ENCODE data around the gene ARL8B. TPM values are rescaled to one million over a fixed set of nuclear protein-coding genes. Genes with fewer than 3 reads are reported as not detected.
A peak's percentile ranks its signal among the peaks of the same experiment; 100 is the strongest.

Gene ARL8B
- total and polyA plus RNA-seq, 3 experiments from 2014 or later, result 48.0 to 66.9 (median 64.5) TPM

GRCh38 chr3:5197470-5198312 lies 75.6 kb downstream of the ARL8B start:
- peak in 4 of 5 donors; percentile 11 to 65 (median 64) for DNase-seq
- peaks cover 30% of the 10 kb centered on the region for H3K36me3 ChIP-seq (ENCODE audit: insufficient read depth, low read length)
- H3K9me3 Mint-ChIP-seq, result no peaks in the 10 kb centered on the region
- H3K4me3 Mint-ChIP-seq, result peak overlapping the region; percentile 53 to 80 (median 77)
- no peaks in the 10 kb centered on the region for H3K9me3 ChIP-seq (ENCODE audit: low read length)
- peak overlapping the region; percentile 14 for H3K4me3 ChIP-seq (ENCODE audit: low read length)
- H3K27me3 Mint-ChIP-seq, result no peaks in the 10 kb centered on the region
- H3K4me1 ChIP-seq (ENCODE audit: insufficient read depth, low read length), result peaks cover 74% of the 10 kb centered on the region
- POLR2A ChIA-PET, result interaction anchor here (0.6 to 3.9 kb wide), 3 partner anchors 9 to 175 kb away, joined by 4 to 62 read pairs (median 5); partner anchors contain the start of gene EDEM1
- H3K4me1 Mint-ChIP-seq, result peaks cover 69 to 88% (median 85%) of the 10 kb centered on the region in 3 donors
- no peaks in the 10 kb centered on the region for H3K27me3 ChIP-seq (ENCODE audit: insufficient read depth, low read length, poor library complexity, severe bottlenecking)
- H3K36me3 Mint-ChIP-seq, result peaks cover 4 to 64% (median 28%) of the 10 kb centered on the region in 3 donors
- CTCF ChIA-PET, result interaction anchor here (0.6 to 3.8 kb wide), 6 partner anchors 9 to 74 kb away, joined by 3 to 18 read pairs (median 6); partner anchors contain the start of gene ARL8B
- peak overlapping the region; percentile 81 to 99 (median 92) for H3K27ac Mint-ChIP-seq
- peak overlapping the region; percentile 12 for H3K27ac ChIP-seq (ENCODE audit: low read depth, low read length)

- Histone ChIP-seq H3K4me3 (ENCODE audit: low read length) (no peak overlapping the region), H3K9me3 (ENCODE audit: low read length) (no peaks in the 10 kb centered on the region), H3K27me3 (ENCODE audit: insufficient read depth, low read length, poor library complexity, severe bottlenecking) (no peaks in the 10 kb centered on the region), H3K27ac (ENCODE audit: low read depth, low read length) (peak overlapping the region; percentile 12), H3K36me3 (ENCODE audit: insufficient read depth, low read length) (peaks cover 36% of the 10 kb centered on the region), H3K4me1 (ENCODE audit: insufficient read depth, low read length) (peaks cover 68% of the 10 kb centered on the region)
- Mint-ChIP-seq H3K4me3 (peak overlapping the region in 6 of 7 donors; percentile 15 to 77 (median 57)), H3K36me3 (peaks cover 4 to 65% (median 29%) of the 10 kb centered on the region in 3 donors), H3K9me3 (no peaks in the 10 kb centered on the region), H3K4me1 (peaks cover 64 to 83% (median 79%) of the 10 kb centered on the region in 3 donors), H3K27ac (peak overlapping the region; percentile 81 to 99 (median 92)), H3K27me3 (no peaks in the 10 kb centered on the region)
- CTCF ChIA-PET, result interaction anchor here (3.8 kb wide), 1 partner anchor 74 kb away, joined by 13 read pairs; the partner anchor contains the start of gene ARL8B
- DNase-seq, result no peak
- POLR2A ChIA-PET, result interaction anchor here (3.9 kb wide), 1 partner anchor 10 kb away, joined by 62 read pairs; the partner anchor contains the start of gene EDEM1
Observed at GRCh38 chr3:5198313-5198677, 76.2 kb downstream of the ARL8B start.

GRCh38 chr3:5198986-5199731 lies 77.1 kb downstream of the ARL8B start:
- ChIA-PET CTCF (interaction anchor here (3.8 kb wide), 1 partner anchor 75 kb away, joined by 13 read pairs; the partner anchor contains the start of gene ARL8B), POLR2A (interaction anchor here (0.7 to 3.9 kb wide), 2 partner anchors 11 to 680 kb away, joined by 3 to 62 read pairs; partner anchors contain the start of gene EDEM1)
- Mint-ChIP-seq H3K4me1 (peaks cover 59 to 77% (median 73%) of the 10 kb centered on the region in 3 donors), H3K36me3 (peaks cover 4 to 67% (median 30%) of the 10 kb centered on the region in 3 donors), H3K4me3 (peak overlapping the region in 4 of 7 donors; percentile 16 to 45 (median 34)), H3K27me3 (no peaks in the 10 kb centered on the region), H3K9me3 (no peaks in the 10 kb centered on the region), H3K27ac (peak overlapping the region in 7 of 8 donors; percentile 86 to 99 (median 92))
- peak overlapping the region; percentile 22 for H3K27ac ChIP-seq (ENCODE audit: low read depth, low read length)
- peaks cover 64% of the 10 kb centered on the region for H3K4me1 ChIP-seq (ENCODE audit: insufficient read depth, low read length)
- DNase-seq, result no peak
- H3K4me3 ChIP-seq (ENCODE audit: low read length), result no peak overlapping the region
- H3K27me3 ChIP-seq (ENCODE audit: insufficient read depth, low read length, poor library complexity, severe bottlenecking), result no peaks in the 10 kb centered on the region
- H3K9me3 ChIP-seq (ENCODE audit: low read length), result no peaks in the 10 kb centered on the region
- H3K36me3 ChIP-seq (ENCODE audit: insufficient read depth, low read length), result peaks cover 37% of the 10 kb centered on the region

- CTCF ChIA-PET, result no interaction called here
- Mint-ChIP-seq H3K27ac (peak overlapping the region in 5 of 8 donors; percentile 22 to 73 (median 64)), H3K4me3 (no peak overlapping the region), H3K27me3 (no peaks in the 10 kb centered on the region), H3K4me1 (peaks cover 39 to 57% (median 49%) of the 10 kb centered on the region in 3 donors), H3K9me3 (no peaks in the 10 kb centered on the region), H3K36me3 (peaks cover 4 to 82% (median 37%) of the 10 kb centered on the region in 3 donors)
- Histone ChIP-seq H3K4me1 (ENCODE audit: insufficient read depth, low read length) (peaks cover 40% of the 10 kb centered on the region), H3K27me3 (ENCODE audit: insufficient read depth, low read length, poor library complexity, severe bottlenecking) (no peaks in the 10 kb centered on the region), H3K27ac (ENCODE audit: low read depth, low read length) (no peak overlapping the region), H3K9me3 (ENCODE audit: low read length) (no peaks in the 10 kb centered on the region), H3K36me3 (ENCODE audit: insufficient read depth, low read length) (peaks cover 57% of the 10 kb centered on the region), H3K4me3 (ENCODE audit: low read length) (no peak overlapping the region)
- no peak for DNase-seq
- POLR2A ChIA-PET, result no interaction called here
Observed at GRCh38 chr3:5201536-5201935, 79.4 kb downstream of the ARL8B start.

- Histone ChIP-seq H3K4me1 (ENCODE audit: insufficient read depth, low read length) (peaks cover 33% of the 10 kb centered on the region), H3K36me3 (ENCODE audit: insufficient read depth, low read length) (peaks cover 63% of the 10 kb centered on the region), H3K27me3 (ENCODE audit: insufficient read depth, low read length, poor library complexity, severe bottlenecking) (no peaks in the 10 kb centered on the region), H3K9me3 (ENCODE audit: low read length) (no peaks in the 10 kb centered on the region), H3K4me3 (ENCODE audit: low read length) (no peak overlapping the region), H3K27ac (ENCODE audit: low read depth, low read length) (no peak overlapping the region)
- Mint-ChIP-seq H3K9me3 (no peaks in the 10 kb centered on the region), H3K4me1 (peaks cover 32 to 50% (median 42%) of the 10 kb centered on the region in 3 donors), H3K27ac (peak overlapping the region; percentile 38 to 80 (median 65)), H3K27me3 (no peaks in the 10 kb centered on the region), H3K4me3 (no peak overlapping the region), H3K36me3 (peaks cover 1 to 84% (median 34%) of the 10 kb centered on the region in 3 donors)
- DNase-seq, result no peak
- POLR2A ChIA-PET, result no interaction called here
- CTCF ChIA-PET, result no interaction called here
Observed at GRCh38 chr3:5202222-5202621, 80.1 kb downstream of the ARL8B start.

GRCh38 chr3:5205165-5205941 lies 83.3 kb downstream of the ARL8B start:
- DNase-seq, result no peak
- CTCF ChIA-PET, result no interaction called here
- H3K27ac ChIP-seq (ENCODE audit: low read depth, low read length), result no peak overlapping the region

GRCh38 chr3:5210926-5211325 lies 88.8 kb downstream of the ARL8B start:
- Histone ChIP-seq H3K36me3 (ENCODE audit: insufficient read depth, low read length) (peaks cover 92% of the 10 kb centered on the region), H3K27me3 (ENCODE audit: insufficient read depth, low read length, poor library complexity, severe bottlenecking) (no peaks in the 10 kb centered on the region), H3K4me1 (ENCODE audit: insufficient read depth, low read length) (no peaks in the 10 kb centered on the region), H3K4me3 (ENCODE audit: low read length) (no peak overlapping the region), H3K27ac (ENCODE audit: low read depth, low read length) (no peak overlapping the region), H3K9me3 (ENCODE audit: low read length) (no peaks in the 10 kb centered on the region)
- ChIA-PET CTCF (no interaction called here), POLR2A (no interaction called here)
- no peaks in the 10 kb centered on the region for H3K9me3 Mint-ChIP-seq
- H3K4me3 Mint-ChIP-seq, result no peak overlapping the region
- DNase-seq, result no peak
- peak overlapping the region in 4 of 8 donors; percentile 29 to 75 (median 47) for H3K27ac Mint-ChIP-seq
- H3K36me3 Mint-ChIP-seq, result peaks cover 39 to 98% (median 45%) of the 10 kb centered on the region in 3 donors
- H3K27me3 Mint-ChIP-seq, result no peaks in the 10 kb centered on the region
- H3K4me1 Mint-ChIP-seq, result peaks cover 0 to 4% (median under 1%) of the 10 kb centered on the region in 3 donors

More at GRCh38 chr3:5205165-5205941, 83.3 kb downstream of the ARL8B start:
- Histone ChIP-seq H3K4me1 (ENCODE audit: insufficient read depth, low read length) (peaks cover 2% of the 10 kb centered on the region), H3K4me3 (ENCODE audit: low read length) (no peak overlapping the region), H3K9me3 (ENCODE audit: low read length) (no peaks in the 10 kb centered on the region), H3K27me3 (ENCODE audit: insufficient read depth, low read length, poor library complexity, severe bottlenecking) (no peaks in the 10 kb centered on the region), H3K36me3 (ENCODE audit: insufficient read depth, low read length) (peaks cover 86% of the 10 kb centered on the region)
- Mint-ChIP-seq H3K9me3 (no peaks in the 10 kb centered on the region), H3K4me3 (no peak overlapping the region), H3K27me3 (no peaks in the 10 kb centered on the region), H3K4me1 (peaks cover 7 to 19% (median 11%) of the 10 kb centered on the region in 3 donors), H3K36me3 (peaks cover 17 to 92% (median 38%) of the 10 kb centered on the region in 3 donors), H3K27ac (peak overlapping the region in 7 of 8 donors; percentile 18 to 73 (median 36))
- POLR2A ChIA-PET, result no interaction called here

Data from CD8-positive, alpha-beta memory T cell (primary cell).